Tibial nerve (tissue), 4 donors: Measurements from ENCODE around the gene ATP11A.

ENCODE experiments used
- EP300 ChIP-seq, 2 donors: sonication (generic); formaldehyde crosslinking; IDR thresholded peaks; one replicate each; pipeline ENCODE4 v1.6.1; 2017; ENCODE audit warnings: antibody characterized with exemption in 2 of 2, mild to moderate bottlenecking in 1 of 2
- POLR2A ChIP-seq, 2 donors: fragments of 450-650 bp; IDR thresholded peaks; one replicate each; pipeline ENCODE4 v1.6.1; 2017; ENCODE audit warnings: antibody characterized with exemption in 2 of 2, mild to moderate bottlenecking in 2 of 2, moderate library complexity in 2 of 2
- TF ChIP-seq, protein P1 (sequence below), 5 experiments: fragments of 200-600 bp in 3 of 5; fragments of 450-650 bp in 2 of 5; sonication (generic) in 3 of 5; IDR thresholded peaks; one replicate each; pipeline ENCODE4 v1.5.1; 2016 to 2019; ENCODE audit warnings: antibody characterized with exemption in 5 of 5, mild to moderate bottlenecking in 3 of 5, moderate library complexity in 2 of 5

DNA sequence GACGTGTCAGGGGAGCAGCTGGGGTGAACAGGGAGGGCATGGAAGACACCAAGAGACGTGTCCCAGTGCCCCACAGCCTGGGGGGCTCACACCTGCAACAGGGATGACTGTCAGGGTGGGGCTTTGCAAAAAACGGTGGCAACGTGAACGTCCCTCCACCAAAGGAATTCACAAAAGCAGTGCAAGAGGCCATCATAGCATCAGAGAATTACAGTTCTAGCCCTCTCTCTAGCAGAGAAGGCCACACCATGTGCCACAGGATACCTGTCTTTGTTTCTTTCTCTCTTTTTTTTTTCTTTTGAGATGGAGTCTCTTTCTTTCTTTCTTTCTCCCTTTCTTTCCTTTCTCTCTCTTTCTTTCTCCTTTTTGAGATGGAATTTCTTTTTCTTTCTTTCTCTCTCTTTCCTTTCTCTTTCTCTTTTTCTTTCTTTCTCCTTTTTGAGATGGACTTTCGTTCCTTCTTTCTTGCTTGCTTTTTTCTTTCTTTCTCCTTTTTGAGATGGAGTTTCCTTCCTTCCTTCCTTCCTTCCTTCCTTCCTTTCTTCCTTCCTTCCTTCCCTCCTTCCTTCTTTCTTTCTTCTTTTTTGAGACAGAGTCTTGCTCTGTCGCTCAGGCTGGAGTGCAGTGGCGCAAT is 17.1 kb upstream of the ATP11A start:
- TF ChIP-seq, protein P1, sequence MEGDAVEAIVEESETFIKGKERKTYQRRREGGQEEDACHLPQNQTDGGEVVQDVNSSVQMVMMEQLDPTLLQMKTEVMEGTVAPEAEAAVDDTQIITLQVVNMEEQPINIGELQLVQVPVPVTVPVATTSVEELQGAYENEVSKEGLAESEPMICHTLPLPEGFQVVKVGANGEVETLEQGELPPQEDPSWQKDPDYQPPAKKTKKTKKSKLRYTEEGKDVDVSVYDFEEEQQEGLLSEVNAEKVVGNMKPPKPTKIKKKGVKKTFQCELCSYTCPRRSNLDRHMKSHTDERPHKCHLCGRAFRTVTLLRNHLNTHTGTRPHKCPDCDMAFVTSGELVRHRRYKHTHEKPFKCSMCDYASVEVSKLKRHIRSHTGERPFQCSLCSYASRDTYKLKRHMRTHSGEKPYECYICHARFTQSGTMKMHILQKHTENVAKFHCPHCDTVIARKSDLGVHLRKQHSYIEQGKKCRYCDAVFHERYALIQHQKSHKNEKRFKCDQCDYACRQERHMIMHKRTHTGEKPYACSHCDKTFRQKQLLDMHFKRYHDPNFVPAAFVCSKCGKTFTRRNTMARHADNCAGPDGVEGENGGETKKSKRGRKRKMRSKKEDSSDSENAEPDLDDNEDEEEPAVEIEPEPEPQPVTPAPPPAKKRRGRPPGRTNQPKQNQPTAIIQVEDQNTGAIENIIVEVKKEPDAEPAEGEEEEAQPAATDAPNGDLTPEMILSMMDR (IDR thresholded peaks at IDR 0.05): no peak
- TF ChIP-seq POLR2A (IDR thresholded peaks at IDR 0.05): no peak
- no peak for TF ChIP-seq EP300 (IDR thresholded peaks at IDR 0.05)
